Fibroblast of pulmonary artery (primary cell): ENCODE measurements around the gene ALKAL2.

Experiments
- DNase-seq: peaks from one replicate; pipeline ENCODE4 v3.0.0-alpha.2; 2010; ENCODE audit warnings: low read depth
- H3K4me3 ChIP-seq: replicated peaks from 2 replicates; pipeline ENCODE4 v1.5.1; 2011; ENCODE audit warnings: low read depth, mild to moderate bottlenecking, control low read depth, low read length, moderate library complexity
- CTCF ChIP-seq: IDR thresholded peaks from 2 replicates; pipeline ENCODE4 v1.5.1; 2011; ENCODE audit warnings: mild to moderate bottlenecking, control low read depth, low read length, inconsistent platforms; ENCODE audit errors: missing control alignments

Gene ALKAL2

GRCh38 chr2:233030-233429 is 54.9 kb downstream of the ALKAL2 start:
- TF ChIP-seq CTCF, result no peak
- no peak overlapping the region for H3K4me3 ChIP-seq
- DNase-seq, result no peak

- TF ChIP-seq CTCF, result no peak
- DNase-seq, result no peak
These were observed 56.2 kb downstream of the ALKAL2 start for GRCh38 chr2:231521-232185.

More at GRCh38 chr2:231521-232185, 56.2 kb downstream of the ALKAL2 start:
- no peak overlapping the region for H3K4me3 ChIP-seq
